UCSD-AML1 (cell line): ENCODE measurements around the gene LAMC3.

Source experiments
- DNase-seq: peaks from one replicate; lab custom pipeline; 2025; ENCODE audit not compliant: unreplicated experiment; lab: John Stamatoyannopoulos, UW

Gene LAMC3

GRCh38 chr9:131011274-131012022, 2.5 kb downstream of the LAMC3 start:
- no peak for DNase-seq

- no peak for DNase-seq
Observed at GRCh38 chr9:131012023-131012334, 3.0 kb downstream of the LAMC3 start.

- no peak for DNase-seq
Observed at GRCh38 chr9:131012396-131012917, 3.5 kb downstream of the LAMC3 start.

- no peak for DNase-seq
Observed at GRCh38 chr9:131013015-131013755, 4.2 kb downstream of the LAMC3 start.

GRCh38 chr9:131013771-131014676, 5.0 kb downstream of the LAMC3 start:
- DNase-seq = no peak

GRCh38 chr9:131015112-131015511, 6.1 kb downstream of the LAMC3 start:
- DNase-seq = no peak

- no peak for DNase-seq
Observed at GRCh38 chr9:131015876-131016397, 7.0 kb downstream of the LAMC3 start.

- no peak for DNase-seq
Observed at GRCh38 chr9:131017067-131017466, 8.1 kb downstream of the LAMC3 start.

- no peak for DNase-seq
Observed at GRCh38 chr9:131018621-131019020, 9.6 kb downstream of the LAMC3 start.

- no peak for DNase-seq
Observed at GRCh38 chr9:131019388-131020239, 10.6 kb downstream of the LAMC3 start.

GRCh38 chr9:131020388-131020787, 11.4 kb downstream of the LAMC3 start:
- DNase-seq = no peak

GRCh38 chr9:131020862-131021261, 11.9 kb downstream of the LAMC3 start:
- DNase-seq = no peak

- no peak for DNase-seq
Observed at GRCh38 chr9:131021785-131022184, 12.8 kb downstream of the LAMC3 start.

GRCh38 chr9:131024978-131025868, 16.2 kb downstream of the LAMC3 start:
- DNase-seq = no peak

GRCh38 chr9:131025953-131026858, 17.2 kb downstream of the LAMC3 start:
- no peak for DNase-seq

- no peak for DNase-seq
Observed at GRCh38 chr9:131027048-131027871, 18.3 kb downstream of the LAMC3 start.

GRCh38 chr9:131027872-131028179, 18.9 kb downstream of the LAMC3 start:
- DNase-seq = no peak
